Measurements from ENCODE around the gene LYSMD1. TPM values are rescaled to one million over a fixed set of nuclear protein-coding genes. Genes with fewer than 3 reads are reported as not detected.
A peak's percentile ranks its signal among the peaks of the same experiment; 100 is the strongest.

LYSMD1 gene
- total RNA-seq, 2 experiments from 2014 or later = 3.7 to 6.2 TPM

DNA sequence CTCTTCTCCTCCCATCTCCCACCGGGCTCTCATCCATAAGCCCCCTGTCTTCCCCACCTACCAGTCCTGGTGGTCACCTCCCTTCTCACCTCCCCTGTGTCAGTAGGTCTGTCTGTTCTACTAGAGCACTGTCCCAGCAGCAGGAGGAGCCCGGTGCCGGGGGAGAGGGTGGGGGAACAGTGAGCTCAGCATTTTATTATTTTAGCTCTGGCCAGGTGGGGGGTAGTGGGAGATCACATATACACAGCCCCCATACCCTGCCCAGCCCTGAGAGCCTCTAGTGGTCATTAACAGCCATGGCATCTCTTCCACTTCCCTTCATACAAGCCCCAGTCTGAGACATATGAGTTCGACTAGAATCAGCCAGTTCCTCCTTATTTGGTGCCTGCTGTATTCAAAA, 10.2 kb upstream of the LYSMD1 start, which contains the start of gene TMOD4:
TMOD4 (minus strand) TSS at position 119 of the 400 bp plus-strand sequence. CDS start 1,106 bp downstream, outside the sequence.
- DNase-seq (ENCODE audit: low spot score) = peak; percentile 51
- Histone ChIP-seq H2AFZ (ENCODE audit: low read length) (no peak within 1 kb of the TSS), H3K4me2 (ENCODE audit: low read length) (no peak within 1 kb of the TSS), H3K4me1 (ENCODE audit: insufficient read depth, low read length, poor library complexity, severe bottlenecking) (no peaks in the 10 kb centered on the region), H3K9me3 (ENCODE audit: low read length) (no peaks in the 10 kb centered on the region), H3K36me3 (ENCODE audit: insufficient read depth, low read length) (peaks cover 53% of the 10 kb centered on the region), H3K9me2 (ENCODE audit: insufficient read depth, low read length) (no peaks in the 10 kb centered on the region), H3K79me2 (ENCODE audit: insufficient read depth, low read depth, low read length) (no peaks in the 10 kb centered on the region), H3K4me3 (ENCODE audit: low read depth, low read length, poor library complexity, severe bottlenecking) (no peak within 1 kb of the TSS), H4K20me1 (ENCODE audit: insufficient read depth, low read length) (no peaks in the 10 kb centered on the region), H3K27ac (ENCODE audit: low read depth, low read length, poor library complexity, severe bottlenecking) (no peak within 1 kb of the TSS)
- intact Hi-C loops (cut with micrococcal nuclease; ENCODE audit: unreplicated experiment) = no loop called here
- TF ChIP-seq EZH2phosphoT487 (IDR thresholded peaks at IDR 0.05; ENCODE audit: borderline replicate concordance, low read depth, low read length) = no peak
- TF ChIP-seq, protein P1, sequence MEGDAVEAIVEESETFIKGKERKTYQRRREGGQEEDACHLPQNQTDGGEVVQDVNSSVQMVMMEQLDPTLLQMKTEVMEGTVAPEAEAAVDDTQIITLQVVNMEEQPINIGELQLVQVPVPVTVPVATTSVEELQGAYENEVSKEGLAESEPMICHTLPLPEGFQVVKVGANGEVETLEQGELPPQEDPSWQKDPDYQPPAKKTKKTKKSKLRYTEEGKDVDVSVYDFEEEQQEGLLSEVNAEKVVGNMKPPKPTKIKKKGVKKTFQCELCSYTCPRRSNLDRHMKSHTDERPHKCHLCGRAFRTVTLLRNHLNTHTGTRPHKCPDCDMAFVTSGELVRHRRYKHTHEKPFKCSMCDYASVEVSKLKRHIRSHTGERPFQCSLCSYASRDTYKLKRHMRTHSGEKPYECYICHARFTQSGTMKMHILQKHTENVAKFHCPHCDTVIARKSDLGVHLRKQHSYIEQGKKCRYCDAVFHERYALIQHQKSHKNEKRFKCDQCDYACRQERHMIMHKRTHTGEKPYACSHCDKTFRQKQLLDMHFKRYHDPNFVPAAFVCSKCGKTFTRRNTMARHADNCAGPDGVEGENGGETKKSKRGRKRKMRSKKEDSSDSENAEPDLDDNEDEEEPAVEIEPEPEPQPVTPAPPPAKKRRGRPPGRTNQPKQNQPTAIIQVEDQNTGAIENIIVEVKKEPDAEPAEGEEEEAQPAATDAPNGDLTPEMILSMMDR (conservative IDR thresholded peaks at IDR 0.05; ENCODE audit: low read length) = peak; percentile 81
- POLR2A ChIA-PET = interaction anchor here (0.7 to 1.0 kb wide), 2 partner anchors 9 to 13 kb away, joined by 3 read pairs; no protein-coding TSS in a partner anchor
- BruUV-seq (replicated peaks) = no TSS peak
- CTCF ChIA-PET (ENCODE audit: unreplicated experiment) = interaction anchor here (1.0 kb wide), 1 partner anchor 14 kb away, joined by 3 read pairs; the partner anchor contains the start of gene VPS72

DNA sequence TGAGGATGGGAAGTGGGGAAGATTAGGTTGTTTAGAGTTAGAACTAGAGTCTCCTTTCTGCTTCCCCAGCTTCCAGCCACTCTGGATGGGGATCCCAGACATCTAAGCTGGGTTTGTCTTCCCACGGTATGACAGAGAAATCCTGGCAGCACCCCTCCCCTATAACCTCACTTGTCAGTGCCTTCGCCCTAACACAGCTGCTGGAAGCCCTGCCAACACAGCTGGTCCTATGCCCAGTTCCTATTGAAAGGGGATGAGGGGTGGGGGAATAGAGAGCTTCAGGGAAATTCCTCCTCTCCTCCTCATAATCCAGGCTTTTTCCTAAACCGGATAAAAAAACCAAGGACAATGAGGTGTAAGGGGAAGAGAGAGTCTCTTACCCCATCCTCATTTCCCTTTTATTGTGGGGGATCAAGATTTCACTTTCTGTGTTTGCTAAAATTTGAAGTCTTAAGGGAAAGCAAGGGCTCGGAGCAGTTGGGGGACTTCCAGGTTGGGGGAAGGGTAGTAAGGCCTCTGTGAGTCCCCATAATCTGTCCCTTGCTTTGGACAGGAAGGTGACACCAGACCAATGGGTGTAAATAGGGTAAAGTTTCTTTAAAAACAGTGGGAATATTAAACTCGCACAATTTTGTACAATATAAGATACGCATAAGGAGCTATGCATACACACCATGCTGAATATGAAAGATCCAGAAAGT, 9.5 kb upstream of the LYSMD1 start:
- H2AFZ ChIP-seq (ENCODE audit: low read length) = no peak overlapping the region

More for the DNA sequence above, 9.5 kb upstream of the LYSMD1 start:
- ChIA-PET POLR2A (no interaction called here), CTCF (ENCODE audit: unreplicated experiment) (interaction anchor here (1.0 kb wide), 1 partner anchor 14 kb away, joined by 3 read pairs; the partner anchor contains the start of gene VPS72)
- DNase-seq (ENCODE audit: low spot score) = no peak
- H3K4me2 ChIP-seq (ENCODE audit: low read length) = no peak overlapping the region
- H3K4me3 ChIP-seq (ENCODE audit: low read depth, low read length, poor library complexity, severe bottlenecking) = no peak overlapping the region
- no peak overlapping the region for H3K27ac ChIP-seq (ENCODE audit: low read depth, low read length, poor library complexity, severe bottlenecking)
- no peaks in the 10 kb centered on the region for H3K9me2 ChIP-seq (ENCODE audit: insufficient read depth, low read length)
- intact Hi-C loops (cut with micrococcal nuclease; ENCODE audit: unreplicated experiment) = no loop called here
- H4K20me1 ChIP-seq (ENCODE audit: insufficient read depth, low read length) = no peaks in the 10 kb centered on the region
- peaks cover 53% of the 10 kb centered on the region for H3K36me3 ChIP-seq (ENCODE audit: insufficient read depth, low read length)
- no peaks in the 10 kb centered on the region for H3K79me2 ChIP-seq (ENCODE audit: insufficient read depth, low read depth, low read length)
- BruUV-seq (replicated peaks) = no TSS peak
- H3K9me3 ChIP-seq (ENCODE audit: low read length) = no peaks in the 10 kb centered on the region
- TF ChIP-seq, protein P1 (conservative IDR thresholded peaks at IDR 0.05; ENCODE audit: low read length) = no peak
- TF ChIP-seq EZH2phosphoT487 (IDR thresholded peaks at IDR 0.05; ENCODE audit: borderline replicate concordance, low read depth, low read length) = no peak
- H3K4me1 ChIP-seq (ENCODE audit: insufficient read depth, low read length, poor library complexity, severe bottlenecking) = no peaks in the 10 kb centered on the region
